HG02852 (cell line): ENCODE data around the gene OS9.

Experiments
- ATAC-seq: cut with Tn5 transposase; IDR thresholded peaks from one replicate; pipeline ENCODE4 v1.9.1; 2021; ENCODE audit warnings: mild to moderate bottlenecking, moderate library complexity; ENCODE audit not compliant: unreplicated experiment

The OS9 gene

GRCh38 chr12:57751432-57751787 lies 57.5 kb downstream of the OS9 start:
- no peak for ATAC-seq

- peak; percentile 63 for ATAC-seq
Measured at GRCh38 chr12:57751788-57752667, 58.1 kb downstream of the OS9 start, which contains the start of gene CDK4. CDK4 (minus strand) TSS chr12:57752310; CDS start chr12:57751717, 593 bp downstream.

GRCh38 chr12:57752668-57753000 lies 58.7 kb downstream of the OS9 start:
- no peak for ATAC-seq

- ATAC-seq, result no peak
Measured at GRCh38 chr12:57753756-57754337, 59.9 kb downstream of the OS9 start.

- peak; percentile 36 for ATAC-seq
Measured at GRCh38 chr12:57754411-57755193, 60.7 kb downstream of the OS9 start, which contains the start of gene MARCHF9. MARCHF9 (plus strand) TSS chr12:57755103; CDS start chr12:57755529, 426 bp downstream.

- ATAC-seq, result no peak
Measured at GRCh38 chr12:57755194-57755453, 61.2 kb downstream of the OS9 start.

- ATAC-seq, result no peak
Measured at GRCh38 chr12:57755454-57756372, 61.8 kb downstream of the OS9 start.

GRCh38 chr12:57756406-57757341 lies 62.7 kb downstream of the OS9 start:
- ATAC-seq, result peak; percentile 18

GRCh38 chr12:57757771-57758170 lies 63.8 kb downstream of the OS9 start:
- ATAC-seq, result no peak

- ATAC-seq, result no peak
Measured at GRCh38 chr12:57758552-57759359, 64.8 kb downstream of the OS9 start.

GRCh38 chr12:57759360-57759980 lies 65.5 kb downstream of the OS9 start:
- ATAC-seq, result no peak

GRCh38 chr12:57760347-57760982 lies 66.5 kb downstream of the OS9 start:
- no peak for ATAC-seq

GRCh38 chr12:57761391-57761998 lies 67.6 kb downstream of the OS9 start:
- no peak for ATAC-seq

- no peak for ATAC-seq
Measured at GRCh38 chr12:57762463-57762862, 68.5 kb downstream of the OS9 start.

GRCh38 chr12:57763881-57764661 lies 70.1 kb downstream of the OS9 start:
- no peak for ATAC-seq

GRCh38 chr12:57764662-57765002 lies 70.7 kb downstream of the OS9 start:
- no peak for ATAC-seq
